Left lobe of liver (tissue), 2 donors: ENCODE data around the gene IL18. TPM values are rescaled to one million over a fixed set of nuclear protein-coding genes. Genes with fewer than 3 reads are reported as not detected.
"Not testable (repeated sequence)": the region's sequence is repeated elsewhere in the genome, so short reads cannot be mapped to it uniquely, and the experiment has no call there.

ENCODE experiments used
- ATAC-seq: fragments of 200-7000 bp; cut with Tn5 transposase; one replicate; pipeline ENCODE4 v1.9.1; 2020; ENCODE audit warnings: mild to moderate bottlenecking, moderate library complexity
- DNase-seq: peaks from one replicate; pipeline ENCODE4 v3.0.0-alpha.2; 2020; ENCODE audit warnings: low spot score
- total RNA-seq: library from RNA; stranded (reverse); gene quantifications from one replicate; pipeline ENCODE4 v1.2.1, GENCODE V29; 2021
- donor health status: DM: no; HTN: no; CAD: no; lungs with moderate emphysema.
- donor health status: DM: no; HTN: yes; CAD: no.

IL18 gene
- total RNA-seq, 1 donor from 2014 or later, result 1.9 TPM

GRCh38 chr11:112173152-112173551, 9.3 kb upstream of the IL18 start:
- ATAC-seq, result peak; percentile 27
- no peak for DNase-seq

- no peak for DNase-seq
- no peak for ATAC-seq
Observed at GRCh38 chr11:112172362-112172994, 8.6 kb upstream of the IL18 start.

GRCh38 chr11:112167145-112167544, 3.3 kb upstream of the IL18 start, which contains the start of gene TEX12:
Gene TEX12 (plus strand): TSS chr11:112167372. CDS start chr11:112169269, 1,897 bp downstream.
- DNase-seq (no peak), ATAC-seq (no peak)

- ATAC-seq, result no peak
- DNase-seq, result no peak
Observed at GRCh38 chr11:112166562-112166961, 2.7 kb upstream of the IL18 start.

- no peak for DNase-seq
- ATAC-seq, result no peak
Observed at GRCh38 chr11:112165049-112165448, 1.2 kb upstream of the IL18 start.

GRCh38 chr11:112162761-112163546, 940 bp downstream of the IL18 start:
- ATAC-seq (peak; percentile 58), DNase-seq (no peak)

GRCh38 chr11:112162200-112162599, 1.7 kb downstream of the IL18 start:
- not testable (repeated sequence) for DNase-seq, ATAC-seq

GRCh38 chr11:112161012-112161411, 2.9 kb downstream of the IL18 start:
- peak; percentile 20 for ATAC-seq
- DNase-seq, result no peak

- DNase-seq, result no peak
- ATAC-seq, result no peak
Observed at GRCh38 chr11:112160091-112160848, 3.6 kb downstream of the IL18 start.

GRCh38 chr11:112159098-112160065, 4.5 kb downstream of the IL18 start:
- ATAC-seq (no peak), DNase-seq (no peak)

- peak; percentile 95 for ATAC-seq
- DNase-seq, result no peak
Observed at GRCh38 chr11:112156956-112157766, 6.7 kb downstream of the IL18 start.

GRCh38 chr11:112156153-112156955, 7.5 kb downstream of the IL18 start:
- no peak for DNase-seq
- ATAC-seq, result no peak

- ATAC-seq (no peak), DNase-seq (no peak)
Observed at GRCh38 chr11:112150517-112150916, 13.4 kb downstream of the IL18 start.

GRCh38 chr11:112143597-112143996, 20.3 kb downstream of the IL18 start:
- DNase-seq (no peak), ATAC-seq (no peak)

GRCh38 chr11:112134473-112134872, 29.4 kb downstream of the IL18 start:
- DNase-seq (no peak), ATAC-seq (no peak)

- ATAC-seq (no peak), DNase-seq (no peak)
Observed at GRCh38 chr11:112132737-112133136, 31.2 kb downstream of the IL18 start.

GRCh38 chr11:112129656-112130055, 34.2 kb downstream of the IL18 start:
- DNase-seq, result no peak
- peak; percentile 51 for ATAC-seq

- ATAC-seq (peak; percentile 58), DNase-seq (no peak)
Observed at GRCh38 chr11:112128483-112129121, 35.3 kb downstream of the IL18 start.
